Neural progenitor cell (in vitro differentiated cells): ENCODE data around the gene FRAS1. TPM values are rescaled to one million over a fixed set of nuclear protein-coding genes. Genes with fewer than 3 reads are reported as not detected.

Experiments
- DNase-seq: peaks from one replicate; pipeline ENCODE4 v3.0.0-alpha.2; 2016; ENCODE audit warnings: low spot score
- H2AFZ ChIP-seq: fragments of 200-600 bp; sonication (generic); replicated peaks from 2 replicates; pipeline ENCODE4 v1.6.1; 2016; ENCODE audit warnings: antibody characterized with exemption
- H3F3A ChIP-seq: fragments of 200-600 bp; sonication (generic); 2 replicates; pipeline ENCODE4 v1.6.1; 2016; ENCODE audit warnings: antibody characterized with exemption, low read depth
- H3K27ac ChIP-seq: fragments of 200-600 bp; sonication (generic); 2 replicates; pipeline ENCODE4 v1.5.1; 2016; ENCODE audit warnings: mild to moderate bottlenecking
- H3K27me3 ChIP-seq: fragments of 200-600 bp; sonication (generic); 2 replicates; pipeline ENCODE4 v1.6.1; 2016; ENCODE audit warnings: mild to moderate bottlenecking, moderate library complexity
- H3K36me3 ChIP-seq: fragments of 200-600 bp; sonication (generic); 2 replicates; pipeline ENCODE4 v1.5.1; 2016
- H3K4me1 ChIP-seq: fragments of 200-600 bp; sonication (generic); 2 replicates; pipeline ENCODE4 v1.6.1; 2016; ENCODE audit warnings: mixed run types
- H3K4me2 ChIP-seq: fragments of 200-600 bp; sonication (generic); 2 replicates; pipeline ENCODE4 v1.6.1; 2016
- H3K4me3 ChIP-seq: fragments of 200-600 bp; sonication (generic); 2 replicates; pipeline ENCODE4 v1.5.1; 2016
- H3K79me2 ChIP-seq: fragments of 200-600 bp; sonication (generic); 2 replicates; pipeline ENCODE4 v1.6.1; 2016; ENCODE audit warnings: low read depth
- H3K9ac ChIP-seq: fragments of 200-600 bp; sonication (generic); 2 replicates; pipeline ENCODE4 v1.6.1; 2016
- H3K9me3 ChIP-seq: fragments of 200-600 bp; sonication (generic); 2 replicates; pipeline ENCODE4 v1.5.1; 2016; ENCODE audit warnings: low read depth
- H4K20me1 ChIP-seq: fragments of 200-600 bp; sonication (generic); 2 replicates; pipeline ENCODE4 v1.6.1; 2016; ENCODE audit warnings: low read depth
- H3K27ac Mint-ChIP-seq: 3 replicates; pipeline ENCODE4 v1.8.0; 2021; ENCODE audit warnings: mixed read lengths
- H3K27me3 Mint-ChIP-seq: 2 replicates; pipeline ENCODE4 v1.8.0; 2022; ENCODE audit warnings: low read depth, mild to moderate bottlenecking, inconsistent platforms, moderate library complexity, mixed read lengths; ENCODE audit not compliant: insufficient read depth
- H3K36me3 Mint-ChIP-seq: 3 replicates; pipeline ENCODE4 v1.8.0; 2021; ENCODE audit warnings: mixed read lengths
- H3K4me1 Mint-ChIP-seq: 3 replicates; pipeline ENCODE4 v1.8.0; 2021; ENCODE audit warnings: mixed read lengths
- H3K4me3 Mint-ChIP-seq: 3 replicates; pipeline ENCODE4 v1.8.0; 2021; ENCODE audit warnings: mild to moderate bottlenecking, moderate library complexity, mixed read lengths
- H3K9me3 Mint-ChIP-seq: 3 replicates; pipeline ENCODE4 v1.8.0; 2020; ENCODE audit warnings: mixed read lengths
- CTCF ChIP-seq: fragments of 200-600 bp; sonication (generic); IDR thresholded peaks from 2 replicates; pipeline ENCODE4 v1.5.1; 2017; ENCODE audit warnings: antibody characterized with exemption, mild to moderate bottlenecking
- EZH2 ChIP-seq: fragments of 200-600 bp; sonication (generic); IDR thresholded peaks from 2 replicates; pipeline ENCODE4 v1.6.1; 2017; ENCODE audit warnings: antibody characterized with exemption, mild to moderate bottlenecking, moderate library complexity
- EZH2phosphoT487 ChIP-seq: fragments of 200-600 bp; sonication (generic); IDR thresholded peaks from 2 replicates; pipeline ENCODE4 v1.6.1; 2017; ENCODE audit warnings: antibody characterized with exemption
- total RNA-seq: library from RNA; depleted of rRNA; stranded (reverse); fragments of >200 nt; gene quantifications from 2 replicates; pipeline ENCODE4 v1.2.3, GENCODE V29; 2015; ENCODE audit warnings: low replicate concordance

Gene FRAS1
- total RNA-seq, 1 donor from 2014 or later: 21.3 TPM

- Mint-ChIP-seq H3K36me3 (peaks cover 8% of the 10 kb centered on the region), H3K27ac (no peak overlapping the region), H3K4me1 (peaks cover 6% of the 10 kb centered on the region), H3K27me3 (no peaks in the 10 kb centered on the region), H3K9me3 (no peaks in the 10 kb centered on the region), H3K4me3 (no peak overlapping the region)
- Histone ChIP-seq H3K36me3 (no peaks in the 10 kb centered on the region), H3K79me2 (peaks cover 24% of the 10 kb centered on the region), H3K9ac (no peak overlapping the region), H3K27me3 (no peaks in the 10 kb centered on the region), H3F3A (no peaks in the 10 kb centered on the region), H3K4me3 (no peak overlapping the region), H3K4me2 (no peak overlapping the region), H3K9me3 (no peaks in the 10 kb centered on the region), H4K20me1 (no peaks in the 10 kb centered on the region), H3K4me1 (peaks cover 11% of the 10 kb centered on the region), H2AFZ (no peak overlapping the region), H3K27ac (no peak overlapping the region)
- DNase-seq: no peak
- TF ChIP-seq CTCF: no peak
- TF ChIP-seq EZH2phosphoT487: no peak
- no peak for TF ChIP-seq EZH2
Observed at GRCh38 chr4:78068481-78068880, 11.4 kb downstream of the FRAS1 start.

- Mint-ChIP-seq H3K9me3 (no peaks in the 10 kb centered on the region), H3K4me1 (peaks cover 14% of the 10 kb centered on the region)
- no peak for TF ChIP-seq CTCF
- no peak for TF ChIP-seq EZH2
- TF ChIP-seq EZH2phosphoT487: no peak
Observed at GRCh38 chr4:78069319-78069718, 12.2 kb downstream of the FRAS1 start.

GRCh38 chr4:78069859-78070258 is 12.7 kb downstream of the FRAS1 start:
- no peaks in the 10 kb centered on the region for H3K9me3 Mint-ChIP-seq
- Histone ChIP-seq H3K27me3 (no peaks in the 10 kb centered on the region), H3K9ac (no peak overlapping the region), H3K4me3 (no peak overlapping the region), H3K4me2 (no peak overlapping the region), H3F3A (no peaks in the 10 kb centered on the region), H3K36me3 (no peaks in the 10 kb centered on the region), H3K4me1 (peaks cover 11% of the 10 kb centered on the region), H4K20me1 (no peaks in the 10 kb centered on the region), H3K27ac (no peak overlapping the region), H3K79me2 (peaks cover 13% of the 10 kb centered on the region), H3K9me3 (no peaks in the 10 kb centered on the region), H2AFZ (no peak overlapping the region)
- no peak for DNase-seq
- H3K4me3 Mint-ChIP-seq: no peak overlapping the region
- H3K4me1 Mint-ChIP-seq: peaks cover 20% of the 10 kb centered on the region
- no peak for TF ChIP-seq CTCF
- no peak for TF ChIP-seq EZH2
- TF ChIP-seq EZH2phosphoT487: no peak
- no peak overlapping the region for H3K27ac Mint-ChIP-seq
- H3K27me3 Mint-ChIP-seq: no peaks in the 10 kb centered on the region
- H3K36me3 Mint-ChIP-seq: peaks cover 8% of the 10 kb centered on the region

More at GRCh38 chr4:78069319-78069718, 12.2 kb downstream of the FRAS1 start:
- no peak overlapping the region for H3K27ac Mint-ChIP-seq
- H3K4me2 ChIP-seq: no peak overlapping the region
- no peaks in the 10 kb centered on the region for H3K27me3 ChIP-seq
- H3K79me2 ChIP-seq: peaks cover 17% of the 10 kb centered on the region
- no peak overlapping the region for H3K4me3 Mint-ChIP-seq
- H3K36me3 Mint-ChIP-seq: peaks cover 8% of the 10 kb centered on the region
- no peaks in the 10 kb centered on the region for H3K27me3 Mint-ChIP-seq
- no peak overlapping the region for H3K9ac ChIP-seq
- H3K4me1 ChIP-seq: peaks cover 11% of the 10 kb centered on the region
- H3F3A ChIP-seq: no peaks in the 10 kb centered on the region
- no peak overlapping the region for H2AFZ ChIP-seq
- no peaks in the 10 kb centered on the region for H3K36me3 ChIP-seq
- H3K9me3 ChIP-seq: no peaks in the 10 kb centered on the region
- no peak for DNase-seq
- no peak overlapping the region for H3K27ac ChIP-seq
- no peak overlapping the region for H3K4me3 ChIP-seq
- no peaks in the 10 kb centered on the region for H4K20me1 ChIP-seq
